GM12801 (cell line): ENCODE measurements around the gene RUNDC1.

Experiments used
- TF ChIP-seq, protein P1 (sequence below): IDR thresholded peaks from one replicate; pipeline ENCODE4 v1.5.1; 2011; ENCODE audit warnings: control low read depth; ENCODE audit not compliant: insufficient read length; ENCODE audit errors: extremely low read depth

Gene RUNDC1

DNA sequence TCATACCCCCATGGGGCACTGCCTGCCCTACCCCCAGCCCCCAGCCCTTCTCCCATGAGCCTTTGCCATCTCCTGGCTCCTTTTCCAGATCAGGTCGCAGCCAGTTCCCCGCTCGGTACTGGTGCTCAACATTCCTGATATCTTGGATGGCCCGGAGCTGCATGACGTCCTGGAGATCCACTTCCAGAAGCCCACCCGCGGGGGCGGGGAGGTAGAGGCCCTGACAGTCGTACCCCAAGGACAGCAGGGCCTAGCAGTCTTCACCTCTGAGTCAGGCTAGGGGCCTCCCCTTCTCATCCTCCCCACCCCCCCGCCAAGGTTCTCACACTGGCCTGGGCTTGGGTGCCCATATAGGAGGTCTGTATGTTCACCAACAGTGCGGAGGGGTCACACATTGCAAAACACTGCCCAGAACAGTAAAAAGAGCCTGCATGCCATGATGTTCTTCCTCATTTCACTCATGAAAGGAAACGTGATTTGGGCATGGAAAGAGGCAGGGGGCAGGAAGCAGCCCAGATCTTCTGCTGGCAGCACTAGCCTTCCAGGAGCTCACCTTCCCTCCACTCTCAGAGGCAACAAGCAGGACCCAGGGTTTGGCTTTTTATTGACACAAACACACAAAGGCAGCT is 33.8 kb downstream of the RUNDC1 start:
- TF ChIP-seq, protein P1, sequence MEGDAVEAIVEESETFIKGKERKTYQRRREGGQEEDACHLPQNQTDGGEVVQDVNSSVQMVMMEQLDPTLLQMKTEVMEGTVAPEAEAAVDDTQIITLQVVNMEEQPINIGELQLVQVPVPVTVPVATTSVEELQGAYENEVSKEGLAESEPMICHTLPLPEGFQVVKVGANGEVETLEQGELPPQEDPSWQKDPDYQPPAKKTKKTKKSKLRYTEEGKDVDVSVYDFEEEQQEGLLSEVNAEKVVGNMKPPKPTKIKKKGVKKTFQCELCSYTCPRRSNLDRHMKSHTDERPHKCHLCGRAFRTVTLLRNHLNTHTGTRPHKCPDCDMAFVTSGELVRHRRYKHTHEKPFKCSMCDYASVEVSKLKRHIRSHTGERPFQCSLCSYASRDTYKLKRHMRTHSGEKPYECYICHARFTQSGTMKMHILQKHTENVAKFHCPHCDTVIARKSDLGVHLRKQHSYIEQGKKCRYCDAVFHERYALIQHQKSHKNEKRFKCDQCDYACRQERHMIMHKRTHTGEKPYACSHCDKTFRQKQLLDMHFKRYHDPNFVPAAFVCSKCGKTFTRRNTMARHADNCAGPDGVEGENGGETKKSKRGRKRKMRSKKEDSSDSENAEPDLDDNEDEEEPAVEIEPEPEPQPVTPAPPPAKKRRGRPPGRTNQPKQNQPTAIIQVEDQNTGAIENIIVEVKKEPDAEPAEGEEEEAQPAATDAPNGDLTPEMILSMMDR, result no peak

DNA sequence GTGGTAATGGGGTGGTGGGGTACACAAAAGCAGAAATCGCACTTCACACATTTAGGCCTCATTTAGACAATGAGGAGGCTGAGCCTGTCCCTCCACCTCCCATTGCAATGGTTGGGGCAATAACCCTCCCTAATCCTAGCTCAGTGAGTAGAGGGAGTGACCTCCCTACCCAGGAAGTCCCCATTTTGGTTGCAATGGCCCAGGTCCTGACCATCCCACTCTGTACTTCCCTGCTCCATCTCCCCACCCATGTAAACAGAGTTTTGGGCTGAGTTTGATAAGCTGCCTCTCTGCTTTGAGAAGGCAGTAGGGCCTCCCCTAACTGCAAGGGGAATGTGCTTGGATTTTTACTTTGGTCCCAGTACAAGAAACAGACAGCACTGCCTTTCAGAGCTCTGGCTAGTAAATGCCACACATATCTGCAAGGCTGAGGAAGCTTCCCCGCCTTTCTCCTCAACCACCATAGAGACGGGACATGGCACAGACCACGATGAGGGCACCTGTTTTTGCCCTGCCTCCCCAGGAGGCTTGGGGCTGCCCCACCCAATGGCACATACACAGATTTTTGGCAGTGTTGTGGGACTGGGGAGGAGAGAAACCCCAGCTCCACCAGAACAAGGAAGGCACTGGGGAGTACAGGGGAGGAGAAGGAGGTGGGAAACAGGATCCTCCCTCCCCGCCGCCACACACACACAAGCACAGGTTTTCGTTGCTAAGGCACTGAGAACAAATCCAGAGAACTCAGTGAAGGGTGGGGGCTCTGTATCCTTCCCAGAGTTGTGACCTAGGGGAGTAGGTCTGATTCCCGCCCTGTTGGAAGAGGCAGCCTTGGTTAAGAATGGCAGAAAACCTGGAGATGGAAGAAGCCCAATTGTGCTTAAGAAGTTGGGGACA is 34.5 kb downstream of the RUNDC1 start:
- TF ChIP-seq, protein P1, result no peak

DNA sequence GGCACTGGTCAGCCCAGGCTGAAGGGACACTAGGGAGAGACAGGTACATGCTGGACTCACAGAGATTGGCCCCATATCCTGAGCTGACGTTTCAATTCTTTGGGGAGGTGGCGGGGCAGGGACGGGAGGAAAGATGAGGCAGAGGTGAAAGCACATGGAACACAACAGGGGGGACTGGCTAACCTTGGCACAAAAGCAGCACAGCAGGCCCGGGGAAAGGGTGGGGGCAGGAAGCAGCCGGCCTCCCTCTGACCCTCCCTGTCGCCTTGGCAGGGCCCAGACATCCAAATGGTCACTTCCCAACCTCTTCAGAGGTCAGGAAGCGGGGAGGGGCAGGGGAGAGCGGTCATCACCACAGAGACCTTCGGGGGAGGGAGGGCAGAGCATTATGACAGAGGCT is 35.2 kb downstream of the RUNDC1 start:
- TF ChIP-seq, protein P1, result no peak

DNA sequence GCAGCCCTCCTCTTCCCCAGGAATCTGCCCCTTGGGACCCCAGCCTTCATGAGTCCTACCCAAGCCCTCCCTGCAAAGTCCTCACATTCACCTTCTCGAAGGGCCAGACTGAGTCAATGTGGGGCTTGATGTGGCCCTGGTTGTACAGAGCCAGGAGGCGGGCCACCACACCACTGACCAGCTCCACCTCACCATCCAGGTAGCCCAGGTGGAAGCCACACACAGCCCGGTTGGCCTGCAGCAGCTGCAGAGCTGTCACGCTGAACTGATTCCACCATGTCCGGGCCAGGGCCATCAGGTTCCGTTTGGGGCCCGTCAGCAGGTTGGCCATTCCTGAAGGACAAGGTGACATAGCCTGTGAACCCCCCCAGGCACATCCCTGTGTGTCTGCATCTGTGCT is 35.9 kb downstream of the RUNDC1 start:
- TF ChIP-seq, protein P1, result no peak

DNA sequence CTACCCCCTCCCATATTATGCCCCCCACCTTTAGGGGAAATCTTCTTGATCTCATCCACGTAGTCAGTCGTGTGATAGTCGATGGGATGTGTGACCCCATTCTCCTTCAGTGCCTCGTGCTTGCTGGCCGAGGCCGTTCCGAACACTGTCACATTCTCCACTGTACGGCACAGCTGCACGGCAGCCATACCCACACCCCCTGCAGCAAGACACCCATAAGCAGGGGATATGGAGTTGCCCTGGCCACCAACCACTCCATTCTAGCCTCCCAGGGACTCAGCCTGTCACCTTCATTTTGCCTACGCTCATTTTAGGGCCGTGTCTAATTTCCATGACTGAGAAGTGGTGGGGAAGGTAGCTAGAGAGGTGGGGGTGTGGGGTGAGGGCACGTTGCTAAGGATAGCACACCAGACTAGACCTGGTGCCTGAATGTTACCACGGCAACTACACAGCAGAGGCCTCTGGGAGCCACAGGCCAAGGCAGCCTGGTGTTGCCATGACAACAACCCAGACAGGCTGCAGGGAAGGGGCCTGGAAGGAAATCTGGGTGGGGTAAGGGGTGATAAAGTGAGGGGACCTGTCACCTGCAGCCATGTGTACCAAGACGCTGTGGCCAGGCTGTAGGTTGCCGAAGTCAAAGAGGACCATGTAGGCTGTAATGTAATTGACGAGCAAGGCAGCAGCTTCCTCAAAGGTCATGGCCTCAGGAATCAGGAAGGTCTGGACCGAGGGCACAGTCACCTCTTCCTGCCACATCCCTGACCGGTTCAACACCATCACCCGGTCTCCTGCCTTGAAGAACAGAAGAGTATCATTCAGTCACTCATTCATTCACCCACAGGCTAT is 37.9 kb downstream of the RUNDC1 start:
- TF ChIP-seq, protein P1, result no peak

DNA sequence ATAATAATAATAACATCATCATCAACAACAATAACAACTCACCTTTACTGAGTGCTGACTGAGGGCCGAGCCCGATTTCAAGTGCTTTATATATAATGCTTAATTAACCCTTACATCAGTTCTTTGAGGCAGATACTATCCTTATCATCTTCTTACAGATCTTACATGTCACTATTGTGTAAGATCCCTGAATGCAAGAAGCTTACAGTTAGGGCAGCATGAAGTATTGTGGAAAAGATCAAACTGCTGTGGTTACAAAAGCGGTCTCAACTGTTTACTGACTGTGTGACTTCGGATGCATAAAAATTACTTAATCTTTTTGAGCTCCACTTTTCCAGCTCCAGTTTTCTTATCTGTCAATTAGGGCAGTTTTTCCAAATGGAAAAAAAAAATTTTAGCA is 38.6 kb downstream of the RUNDC1 start:
- TF ChIP-seq, protein P1, result no peak

DNA sequence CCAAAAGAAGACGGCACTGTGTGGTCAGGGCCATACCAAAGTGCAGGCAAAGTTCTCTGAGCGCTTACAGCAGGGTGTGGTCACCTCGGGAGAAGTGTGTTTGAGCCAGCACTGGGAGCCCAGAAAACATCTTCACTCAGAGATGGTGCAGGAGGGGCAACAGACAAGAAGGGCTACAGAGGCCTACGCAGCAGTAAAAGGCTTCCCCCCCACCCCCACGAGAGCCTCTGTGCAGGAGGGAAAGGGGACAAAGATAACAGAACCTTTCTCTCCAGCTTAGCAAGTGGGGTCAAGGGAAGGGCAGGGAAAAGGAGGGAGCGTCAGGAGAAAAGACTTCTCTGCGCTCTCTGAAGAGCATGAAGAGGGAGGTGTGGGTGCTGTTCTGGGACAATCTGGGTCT is 39.1 kb downstream of the RUNDC1 start:
- TF ChIP-seq, protein P1, result no peak
